Caco-2 (cell line): ENCODE measurements around the gene ATG101. TPM values are rescaled to one million over a fixed set of nuclear protein-coding genes. Genes with fewer than 3 reads are reported as not detected.

Source experiments
- BruUV-seq: library from RNA; stranded (reverse); fragments of 400-500 nt; replicated peaks from 2 replicates; lab custom pipeline; 2021; lab: Mats Ljungman, UMichigan
- CTCF ChIA-PET: fragments of 300-600 bp; sonication (Branson Sonifier 250); formaldehyde crosslinking; loops from one replicate; lab custom pipeline; 2022; ENCODE audit warnings: antibody characterized with exemption; lab: Charles Lee
- POLR2A ChIA-PET: fragments of 300-600 bp; sonication (Branson Sonifier 250); formaldehyde crosslinking; loops from one replicate; lab custom pipeline; 2022; ENCODE audit warnings: antibody characterized with exemption; lab: Charles Lee
- DNase-seq, 2 experiments: peaks; one replicate each; pipeline versions ENCODE4 v3.0.0 to v3.0.0-alpha.2; 2020 to 2022
- H3K27me3 ChIP-seq: replicated peaks from 2 replicates; pipeline ENCODE4 v1.6.0; 2011; ENCODE audit warnings: low read length; ENCODE audit not compliant: control insufficient read depth, insufficient read depth
- H3K36me3 ChIP-seq: 2 replicates; pipeline ENCODE4 v1.5.1; 2011; ENCODE audit warnings: low read length; ENCODE audit not compliant: control insufficient read depth, insufficient read depth
- H3K4me1 ChIP-seq: fragments of 250-450 bp; sonication (Bioruptor Pico); 2 replicates; pipeline ENCODE4 v1.5.1; 2020; ENCODE audit warnings: mild to moderate bottlenecking
- H3K4me3 ChIP-seq: 2 replicates; pipeline ENCODE4 v1.5.1; 2011; ENCODE audit warnings: low read depth, mild to moderate bottlenecking, control low read depth, low read length
- H3K9me3 ChIP-seq: fragments of 250-450 bp; sonication (Bioruptor Pico); 2 replicates; pipeline ENCODE4 v1.5.1; 2020; ENCODE audit warnings: mild to moderate bottlenecking, moderate library complexity
- H3K27ac Mint-ChIP-seq: one replicate; pipeline ENCODE4 v1.8.0; 2022; ENCODE audit warnings: mixed read lengths; ENCODE audit not compliant: unreplicated experiment
- H3K27me3 Mint-ChIP-seq: one replicate; pipeline ENCODE4 v1.8.0; 2022; ENCODE audit warnings: mixed read lengths; ENCODE audit not compliant: insufficient read depth, unreplicated experiment
- H3K36me3 Mint-ChIP-seq: one replicate; pipeline ENCODE4 v1.8.0; 2022; ENCODE audit warnings: mild to moderate bottlenecking, mixed read lengths; ENCODE audit not compliant: insufficient read depth, unreplicated experiment
- H3K4me1 Mint-ChIP-seq: one replicate; pipeline ENCODE4 v1.8.0; 2022; ENCODE audit warnings: low read depth, mixed read lengths; ENCODE audit not compliant: unreplicated experiment
- H3K4me3 Mint-ChIP-seq: one replicate; pipeline ENCODE4 v1.8.0; 2022; ENCODE audit warnings: mild to moderate bottlenecking, moderate library complexity, mixed read lengths; ENCODE audit not compliant: unreplicated experiment
- H3K9me3 Mint-ChIP-seq: one replicate; pipeline ENCODE4 v1.8.0; 2022; ENCODE audit warnings: mixed read lengths; ENCODE audit not compliant: unreplicated experiment
- CTCF ChIP-seq, 2 experiments: fragments of 200-600 bp in 1 of 2; IDR thresholded peaks; 1 replicate in 1 of 2; 2 replicates in 1 of 2; pipeline versions ENCODE4 v1.5.1 to v1.8.0; 2011 to 2022; ENCODE audit warnings: antibody characterized with exemption in 1 of 2, control low read depth in 1 of 2, inconsistent platforms in 1 of 2, low read depth in 1 of 2, low read length in 1 of 2, mild to moderate bottlenecking in 1 of 2, moderate library complexity in 1 of 2; ENCODE audit not compliant: insufficient read depth in 1 of 2, severe bottlenecking in 1 of 2, unreplicated experiment in 1 of 2
- intact Hi-C: fragments of 100-400 bp; cut with micrococcal nuclease; formaldehyde crosslinking; loops from one replicate; pipeline ENCODE4 v1.10.0; 2022; ENCODE audit not compliant: unreplicated experiment
- total RNA-seq: library from RNA; stranded (reverse); gene quantifications from 2 replicates; pipeline ENCODE4 v1.2.3, GENCODE V29; 2022

The ATG101 gene
- total RNA-seq, 1 experiment from 2014 or later: 78.0 TPM

GRCh38 chr12:52120951-52121823 is 51.4 kb downstream of the ATG101 start:
- CTCF ChIA-PET: interaction anchor here (0.6 to 5.8 kb wide), 8 partner anchors 51 to 252 kb away, joined by 3 to 63 read pairs (median 5); partner anchors contain the start of gene ATG101
- no peak overlapping the region for H3K4me3 Mint-ChIP-seq
- intact Hi-C loops: loop anchor here (2.0 kb wide), 2 partner anchors 28 to 38 kb away; no protein-coding TSS in a partner anchor
- no TSS peak for BruUV-seq
- H3K27me3 Mint-ChIP-seq: no peaks in the 10 kb centered on the region
- no peaks in the 10 kb centered on the region for H3K36me3 ChIP-seq
- TF ChIP-seq CTCF (IDR thresholded peaks at IDR 0.05; ENCODE audit: insufficient read depth in 1 of 2, low read depth in 1 of 2, low read length in 1 of 2, severe bottlenecking in 1 of 2, unreplicated experiment in 1 of 2): no peak
- peaks cover 26% of the 10 kb centered on the region for H3K4me1 Mint-ChIP-seq
- no peak overlapping the region for H3K4me3 ChIP-seq
- H3K27me3 ChIP-seq: no peaks in the 10 kb centered on the region
- DNase-seq: no peak
- POLR2A ChIA-PET: no interaction called here
- no peaks in the 10 kb centered on the region for H3K9me3 Mint-ChIP-seq
- H3K27ac Mint-ChIP-seq: no peak overlapping the region
- H3K4me1 ChIP-seq: peaks cover 29% of the 10 kb centered on the region
- no peaks in the 10 kb centered on the region for H3K36me3 Mint-ChIP-seq
- H3K9me3 ChIP-seq: no peaks in the 10 kb centered on the region

GRCh38 chr12:52121824-52122539 is 52.2 kb downstream of the ATG101 start:
- BruUV-seq: no TSS peak
- TF ChIP-seq CTCF (IDR thresholded peaks at IDR 0.05; ENCODE audit: insufficient read depth in 1 of 2, low read depth in 1 of 2, low read length in 1 of 2, severe bottlenecking in 1 of 2, unreplicated experiment in 1 of 2): peak; percentile 96
- Mint-ChIP-seq H3K9me3 (no peaks in the 10 kb centered on the region), H3K4me3 (no peak overlapping the region), H3K4me1 (peaks cover 20% of the 10 kb centered on the region), H3K27ac (no peak overlapping the region), H3K27me3 (no peaks in the 10 kb centered on the region), H3K36me3 (no peaks in the 10 kb centered on the region)
- Histone ChIP-seq H3K36me3 (no peaks in the 10 kb centered on the region), H3K27me3 (no peaks in the 10 kb centered on the region), H3K4me1 (peaks cover 21% of the 10 kb centered on the region), H3K9me3 (no peaks in the 10 kb centered on the region), H3K4me3 (no peak overlapping the region)
- CTCF ChIA-PET: interaction anchor here (0.6 to 5.8 kb wide), 7 partner anchors 52 to 211 kb away, joined by 3 to 63 read pairs (median 5); partner anchors contain the start of gene ATG101
- POLR2A ChIA-PET: no interaction called here
- intact Hi-C loops: loop anchor here (1.0 to 2.0 kb wide), 3 partner anchors 29 to 97 kb away; no protein-coding TSS in a partner anchor
- DNase-seq: peak; percentile 74 to 83

- Mint-ChIP-seq H3K27me3 (no peaks in the 10 kb centered on the region), H3K36me3 (no peaks in the 10 kb centered on the region), H3K9me3 (no peaks in the 10 kb centered on the region), H3K4me1 (peaks cover 17% of the 10 kb centered on the region), H3K27ac (no peak overlapping the region), H3K4me3 (no peak overlapping the region)
- Histone ChIP-seq H3K4me1 (peaks cover 19% of the 10 kb centered on the region), H3K4me3 (no peak overlapping the region), H3K36me3 (no peaks in the 10 kb centered on the region), H3K27me3 (no peaks in the 10 kb centered on the region), H3K9me3 (no peaks in the 10 kb centered on the region)
- ChIA-PET CTCF (interaction anchor here (0.7 to 5.8 kb wide), 2 partner anchors 97 to 268 kb away, joined by 5 to 63 read pairs; no protein-coding TSS in a partner anchor), POLR2A (no interaction called here)
- no peak for DNase-seq
- no peak for TF ChIP-seq CTCF (IDR thresholded peaks at IDR 0.05; ENCODE audit: insufficient read depth in 1 of 2, low read depth in 1 of 2, low read length in 1 of 2, severe bottlenecking in 1 of 2, unreplicated experiment in 1 of 2)
- no TSS peak for BruUV-seq
- intact Hi-C loops: loop anchor here (1.0 kb wide), 1 partner anchor 97 kb away; no protein-coding TSS in a partner anchor
Measured at GRCh38 chr12:52122540-52122871, 52.7 kb downstream of the ATG101 start.
